IPS-15b (cell line): Measurements from ENCODE around the gene PUDP.

Experiments
- H3K27me3 ChIP-seq: one replicate; pipeline ENCODE4 v1.6.1; 2013; ENCODE audit warnings: low read length; ENCODE audit not compliant: control insufficient read depth, insufficient read depth
- H3K36me3 ChIP-seq: one replicate; pipeline ENCODE4 v1.6.1; 2013; ENCODE audit warnings: low read length; ENCODE audit not compliant: control insufficient read depth, insufficient read depth
- H3K4me1 ChIP-seq: one replicate; pipeline ENCODE4 v1.6.1; 2013; ENCODE audit warnings: mild to moderate bottlenecking, low read length; ENCODE audit not compliant: control insufficient read depth, insufficient read depth
- H3K4me3 ChIP-seq: one replicate; pipeline ENCODE4 v1.5.1; 2013; ENCODE audit warnings: low read depth, low read length
- H3K9ac ChIP-seq: one replicate; pipeline ENCODE4 v1.6.1; 2013; ENCODE audit warnings: low read depth, mild to moderate bottlenecking, low read length
- H3K9me3 ChIP-seq: one replicate; pipeline ENCODE4 v1.6.1; 2013; ENCODE audit warnings: mild to moderate bottlenecking, low read length; ENCODE audit not compliant: control insufficient read depth, insufficient read depth

PUDP gene

GRCh38 chrX:7164174-7164573 lies 16.2 kb upstream of the PUDP start:
- H3K36me3 ChIP-seq: no peaks in the 10 kb centered on the region
- H3K4me1 ChIP-seq: peaks cover 2% of the 10 kb centered on the region
- H3K9ac ChIP-seq: no peak overlapping the region
- no peaks in the 10 kb centered on the region for H3K27me3 ChIP-seq
- no peaks in the 10 kb centered on the region for H3K9me3 ChIP-seq
- H3K4me3 ChIP-seq: no peak overlapping the region

GRCh38 chrX:7163146-7163677 lies 15.3 kb upstream of the PUDP start:
- H3K27me3 ChIP-seq: no peaks in the 10 kb centered on the region
- H3K36me3 ChIP-seq: no peaks in the 10 kb centered on the region
- H3K9ac ChIP-seq: no peak overlapping the region
- H3K9me3 ChIP-seq: no peaks in the 10 kb centered on the region
- no peak overlapping the region for H3K4me3 ChIP-seq
- peaks cover 4% of the 10 kb centered on the region for H3K4me1 ChIP-seq

GRCh38 chrX:7159149-7159861 lies 11.4 kb upstream of the PUDP start:
- Histone ChIP-seq H3K9me3 (no peaks in the 10 kb centered on the region), H3K27me3 (no peaks in the 10 kb centered on the region), H3K9ac (no peak overlapping the region), H3K4me3 (no peak overlapping the region), H3K36me3 (no peaks in the 10 kb centered on the region), H3K4me1 (peaks cover 4% of the 10 kb centered on the region)

GRCh38 chrX:7158468-7158990 lies 10.6 kb upstream of the PUDP start:
- Histone ChIP-seq H3K9ac (no peak overlapping the region), H3K4me1 (peaks cover 4% of the 10 kb centered on the region), H3K4me3 (no peak overlapping the region), H3K9me3 (no peaks in the 10 kb centered on the region), H3K27me3 (no peaks in the 10 kb centered on the region), H3K36me3 (no peaks in the 10 kb centered on the region)

- no peaks in the 10 kb centered on the region for H3K27me3 ChIP-seq
- no peaks in the 10 kb centered on the region for H3K36me3 ChIP-seq
- H3K4me1 ChIP-seq: peaks cover 4% of the 10 kb centered on the region
- no peak overlapping the region for H3K4me3 ChIP-seq
- no peak overlapping the region for H3K9ac ChIP-seq
- no peaks in the 10 kb centered on the region for H3K9me3 ChIP-seq
Observed at GRCh38 chrX:7156879-7157278, 8.9 kb upstream of the PUDP start.

GRCh38 chrX:7155163-7155562 lies 7.2 kb upstream of the PUDP start:
- H3K36me3 ChIP-seq: no peaks in the 10 kb centered on the region
- peaks cover 4% of the 10 kb centered on the region for H3K4me1 ChIP-seq
- H3K9me3 ChIP-seq: no peaks in the 10 kb centered on the region
- no peak overlapping the region for H3K9ac ChIP-seq
- H3K27me3 ChIP-seq: no peaks in the 10 kb centered on the region
- no peak overlapping the region for H3K4me3 ChIP-seq

GRCh38 chrX:7154041-7154597 lies 6.2 kb upstream of the PUDP start:
- H3K4me1 ChIP-seq: peaks cover 1% of the 10 kb centered on the region
- no peaks in the 10 kb centered on the region for H3K27me3 ChIP-seq
- H3K36me3 ChIP-seq: no peaks in the 10 kb centered on the region
- H3K9ac ChIP-seq: no peak overlapping the region
- H3K9me3 ChIP-seq: no peaks in the 10 kb centered on the region
- no peak overlapping the region for H3K4me3 ChIP-seq

- no peaks in the 10 kb centered on the region for H3K9me3 ChIP-seq
- H3K9ac ChIP-seq: no peak overlapping the region
- H3K4me3 ChIP-seq: no peak overlapping the region
- no peaks in the 10 kb centered on the region for H3K27me3 ChIP-seq
- no peaks in the 10 kb centered on the region for H3K36me3 ChIP-seq
- H3K4me1 ChIP-seq: no peaks in the 10 kb centered on the region
Observed at GRCh38 chrX:7153231-7153630, 5.3 kb upstream of the PUDP start.

- no peaks in the 10 kb centered on the region for H3K36me3 ChIP-seq
- H3K4me1 ChIP-seq: no peaks in the 10 kb centered on the region
- H3K9me3 ChIP-seq: no peaks in the 10 kb centered on the region
- H3K4me3 ChIP-seq: no peak overlapping the region
- no peaks in the 10 kb centered on the region for H3K27me3 ChIP-seq
- H3K9ac ChIP-seq: no peak overlapping the region
Observed at GRCh38 chrX:7149411-7149810, 1.5 kb upstream of the PUDP start.

GRCh38 chrX:7147413-7147977 lies 458 bp downstream of the PUDP start, which contains the start of gene STS:
Gene STS (plus strand): TSS chrX:7147712. CDS start chrX:7253200, 105,488 bp downstream.
- peak within 1 kb of the TSS; percentile 71 for H3K4me3 ChIP-seq

GRCh38 chrX:7146703-7147412 lies 1.1 kb downstream of the PUDP start:
- Histone ChIP-seq H3K36me3 (no peaks in the 10 kb centered on the region), H3K4me1 (no peaks in the 10 kb centered on the region), H3K27me3 (no peaks in the 10 kb centered on the region), H3K4me3 (peak overlapping the region; percentile 64), H3K9ac (no peak overlapping the region), H3K9me3 (no peaks in the 10 kb centered on the region)

More at GRCh38 chrX:7147413-7147977, 458 bp downstream of the PUDP start, which contains the start of gene STS:
- Histone ChIP-seq H3K27me3 (no peaks in the 10 kb centered on the region), H3K9me3 (no peaks in the 10 kb centered on the region), H3K9ac (no peak within 1 kb of the TSS), H3K4me1 (no peaks in the 10 kb centered on the region), H3K36me3 (no peaks in the 10 kb centered on the region)
